HUES6 (cell line): Measurements from ENCODE around the gene CDK19.
"Not testable (repeated sequence)": the region's sequence is repeated elsewhere in the genome, so short reads cannot be mapped to it uniquely, and the experiment has no call there.

ENCODE experiments used
- H3K27ac ChIP-seq: 2 replicates; pipeline ENCODE4 v1.7.0; 2013; ENCODE audit warnings: low read depth, mild to moderate bottlenecking, low read length, inconsistent platforms
- H3K27me3 ChIP-seq: 2 replicates; pipeline ENCODE4 v1.6.1; 2013; ENCODE audit warnings: low read length; ENCODE audit not compliant: control insufficient read depth, insufficient read depth
- H3K36me3 ChIP-seq: 2 replicates; pipeline ENCODE4 v1.6.1; 2013; ENCODE audit warnings: low read length; ENCODE audit not compliant: control insufficient read depth, insufficient read depth
- H3K4me1 ChIP-seq: 2 replicates; pipeline ENCODE4 v1.6.1; 2013; ENCODE audit warnings: low read length; ENCODE audit not compliant: control insufficient read depth, insufficient read depth
- H3K4me3 ChIP-seq: 2 replicates; pipeline ENCODE4 v1.5.1; 2013; ENCODE audit warnings: low read depth, low read length
- H3K9ac ChIP-seq: one replicate; pipeline ENCODE4 v1.6.1; 2013; ENCODE audit warnings: mild to moderate bottlenecking, low read length
- H3K9me3 ChIP-seq: 2 replicates; pipeline ENCODE4 v1.6.1; 2013; ENCODE audit warnings: low read depth, low read length; ENCODE audit not compliant: control insufficient read depth, insufficient read depth

CDK19 gene

GRCh38 chr6:110835751-110836150, 20.5 kb upstream of the CDK19 start:
- not testable (repeated sequence) for H3K4me1 ChIP-seq, H3K9me3 ChIP-seq, H3K27me3 ChIP-seq, H3K36me3 ChIP-seq, H3K27ac ChIP-seq, H3K4me3 ChIP-seq, H3K9ac ChIP-seq

GRCh38 chr6:110833831-110834230, 18.6 kb upstream of the CDK19 start:
- Histone ChIP-seq H3K9ac (no peak overlapping the region), H3K4me1 (no peaks in the 10 kb centered on the region), H3K36me3 (no peaks in the 10 kb centered on the region), H3K9me3 (no peaks in the 10 kb centered on the region), H3K27ac (no peak overlapping the region), H3K4me3 (no peak overlapping the region), H3K27me3 (no peaks in the 10 kb centered on the region)

GRCh38 chr6:110831405-110831804, 16.1 kb upstream of the CDK19 start:
- Histone ChIP-seq H3K4me1 (no peaks in the 10 kb centered on the region), H3K27ac (no peak overlapping the region), H3K4me3 (no peak overlapping the region), H3K9ac (no peak overlapping the region), H3K27me3 (no peaks in the 10 kb centered on the region), H3K9me3 (no peaks in the 10 kb centered on the region), H3K36me3 (no peaks in the 10 kb centered on the region)

GRCh38 chr6:110828396-110828795, 13.1 kb upstream of the CDK19 start:
- H3K27ac ChIP-seq: no peak overlapping the region
- no peaks in the 10 kb centered on the region for H3K36me3 ChIP-seq
- H3K27me3 ChIP-seq: no peaks in the 10 kb centered on the region
- H3K4me3 ChIP-seq: no peak overlapping the region
- no peak overlapping the region for H3K9ac ChIP-seq
- no peaks in the 10 kb centered on the region for H3K4me1 ChIP-seq
- no peaks in the 10 kb centered on the region for H3K9me3 ChIP-seq

- Histone ChIP-seq H3K4me1 (no peaks in the 10 kb centered on the region), H3K27me3 (no peaks in the 10 kb centered on the region), H3K36me3 (no peaks in the 10 kb centered on the region), H3K4me3 (no peak overlapping the region), H3K9ac (no peak overlapping the region), H3K27ac (no peak overlapping the region), H3K9me3 (no peaks in the 10 kb centered on the region)
Measured at GRCh38 chr6:110826236-110827129, 11.2 kb upstream of the CDK19 start.

- H3K9ac ChIP-seq: no peak overlapping the region
- no peak overlapping the region for H3K27ac ChIP-seq
- no peaks in the 10 kb centered on the region for H3K4me1 ChIP-seq
- H3K9me3 ChIP-seq: no peaks in the 10 kb centered on the region
- H3K36me3 ChIP-seq: no peaks in the 10 kb centered on the region
- no peak overlapping the region for H3K4me3 ChIP-seq
- no peaks in the 10 kb centered on the region for H3K27me3 ChIP-seq
Measured at GRCh38 chr6:110823146-110823545, 7.9 kb upstream of the CDK19 start.

- Histone ChIP-seq H3K4me1 (no peaks in the 10 kb centered on the region), H3K9ac (no peak overlapping the region), H3K4me3 (no peak overlapping the region), H3K9me3 (no peaks in the 10 kb centered on the region), H3K36me3 (no peaks in the 10 kb centered on the region), H3K27ac (no peak overlapping the region), H3K27me3 (no peaks in the 10 kb centered on the region)
Measured at GRCh38 chr6:110822249-110822648, 7.0 kb upstream of the CDK19 start.

GRCh38 chr6:110816677-110817076, 1.4 kb upstream of the CDK19 start:
- no peak overlapping the region for H3K27ac ChIP-seq
- no peak overlapping the region for H3K4me3 ChIP-seq
- H3K36me3 ChIP-seq: no peaks in the 10 kb centered on the region
- H3K9me3 ChIP-seq: no peaks in the 10 kb centered on the region
- no peak overlapping the region for H3K9ac ChIP-seq
- peaks cover 7% of the 10 kb centered on the region; the same call in 1 of the 2 replicates for H3K4me1 ChIP-seq
- H3K27me3 ChIP-seq: no peaks in the 10 kb centered on the region

GRCh38 chr6:110815015-110815410, 256 bp downstream of the CDK19 start:
- no peaks in the 10 kb centered on the region for H3K9me3 ChIP-seq
- H3K27me3 ChIP-seq: no peaks in the 10 kb centered on the region
- H3K4me1 ChIP-seq: peaks cover 7% of the 10 kb centered on the region; the same call in 1 of the 2 replicates
- H3K27ac ChIP-seq: peak overlapping the region; percentile 28; the same call in 1 of the 2 replicates
- H3K4me3 ChIP-seq: peak overlapping the region; percentile 83
- no peaks in the 10 kb centered on the region for H3K36me3 ChIP-seq
- H3K9ac ChIP-seq: peak overlapping the region; percentile 84

GRCh38 chr6:110814102-110815014, 911 bp downstream of the CDK19 start:
- H3K36me3 ChIP-seq: no peaks in the 10 kb centered on the region
- H3K9me3 ChIP-seq: no peaks in the 10 kb centered on the region
- H3K27ac ChIP-seq: peak overlapping the region; percentile 28; the same call in 1 of the 2 replicates
- H3K4me1 ChIP-seq: peaks cover 7% of the 10 kb centered on the region; the same call in 1 of the 2 replicates
- peak overlapping the region; percentile 83 for H3K4me3 ChIP-seq
- no peaks in the 10 kb centered on the region for H3K27me3 ChIP-seq
- peak overlapping the region; percentile 84 for H3K9ac ChIP-seq
